Endometrium (tissue), 2 donors: ENCODE results near the gene HOXA5.

Experiments
- FAIRE-seq: peaks from 2 replicates; lab custom pipeline; 2012; peaks lifted over from hg19 to GRCh38; lab: Jason Lieb, UNC
- donor health status: control.
- donor health status: control.

The HOXA5 gene

DNA sequence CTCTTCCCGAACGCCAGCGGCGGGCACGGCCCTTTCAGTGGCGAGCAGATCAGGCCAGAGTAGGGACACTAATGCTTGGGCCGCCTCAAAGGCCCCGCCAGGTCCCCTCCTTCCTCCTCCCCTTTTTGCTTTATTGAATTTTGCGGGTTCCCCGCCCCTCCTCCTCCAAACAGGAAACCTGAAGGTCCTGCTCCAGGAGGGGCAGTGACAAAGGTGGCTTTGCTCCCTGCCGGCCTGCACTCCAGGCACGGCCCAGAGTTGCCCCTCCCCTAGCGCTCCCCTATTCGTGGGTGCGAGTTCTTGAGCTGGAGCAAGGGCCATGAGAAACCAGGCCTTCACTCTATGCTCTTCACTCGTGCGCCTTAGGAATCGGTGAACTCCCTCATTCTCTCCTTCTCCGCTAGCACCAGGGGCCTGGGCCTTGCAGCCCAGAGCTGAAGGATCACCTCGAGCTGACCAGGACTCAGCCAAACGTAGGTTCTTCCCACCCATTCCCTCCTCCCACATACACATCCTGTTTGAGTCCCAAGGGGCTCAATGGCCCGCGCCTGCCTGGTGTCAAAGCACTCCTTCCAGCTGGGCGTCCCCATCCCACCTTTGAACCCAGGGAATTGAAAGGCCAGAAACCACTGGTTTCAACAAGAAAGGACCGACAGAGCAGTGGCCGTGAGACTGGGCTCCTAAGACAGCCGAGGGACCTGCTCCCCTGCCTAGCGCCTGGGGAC, 4.7 kb upstream of the HOXA5 start:
- FAIRE-seq, result no peak

DNA sequence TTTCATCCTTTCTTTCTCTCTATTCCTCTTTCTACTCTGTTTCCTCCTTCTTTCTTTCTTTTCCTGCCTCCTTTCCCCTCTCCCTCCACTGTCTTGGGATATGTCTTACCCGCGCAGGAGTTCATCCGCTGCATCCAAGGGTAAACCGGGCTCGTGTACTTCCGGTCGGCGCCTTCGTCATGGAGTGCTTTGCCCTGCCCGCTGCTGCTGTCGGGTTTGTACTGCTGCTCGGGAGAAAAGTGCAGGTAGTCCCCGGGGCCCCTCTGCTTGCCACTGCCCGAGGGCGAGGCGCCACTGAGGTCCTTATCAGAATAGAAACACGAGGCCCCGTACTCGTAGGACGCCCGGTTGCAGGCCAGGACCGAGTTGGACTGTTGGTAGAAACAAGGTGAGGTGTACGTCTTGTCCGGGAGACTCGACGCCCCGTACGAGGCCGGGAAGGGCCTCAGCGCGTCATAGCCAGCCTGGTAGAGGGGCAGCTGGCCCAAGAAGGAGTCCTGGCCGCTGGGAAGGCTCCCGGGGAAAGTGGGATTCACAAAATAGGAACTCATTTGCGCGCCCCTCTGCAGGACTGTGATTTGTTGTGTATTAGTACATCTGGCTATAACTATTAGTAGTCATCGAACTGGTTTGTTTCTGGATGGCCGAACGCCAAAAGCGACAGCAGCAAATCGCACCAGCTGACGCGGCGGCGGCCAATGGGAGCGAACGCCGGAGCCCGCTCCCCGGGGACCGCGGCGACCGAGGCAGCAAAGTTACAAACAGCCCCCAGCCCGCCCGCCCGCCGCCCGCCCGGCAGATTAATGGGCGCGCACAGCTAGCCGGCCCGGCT, 3.9 kb upstream of the HOXA5 start, which contains the start of gene HOXA6:
TSS of gene HOXA6 (minus strand) at position 576 of the 832 bp plus-strand sequence. CDS start at position 551, 25 bp downstream.
- FAIRE-seq, result no peak

DNA sequence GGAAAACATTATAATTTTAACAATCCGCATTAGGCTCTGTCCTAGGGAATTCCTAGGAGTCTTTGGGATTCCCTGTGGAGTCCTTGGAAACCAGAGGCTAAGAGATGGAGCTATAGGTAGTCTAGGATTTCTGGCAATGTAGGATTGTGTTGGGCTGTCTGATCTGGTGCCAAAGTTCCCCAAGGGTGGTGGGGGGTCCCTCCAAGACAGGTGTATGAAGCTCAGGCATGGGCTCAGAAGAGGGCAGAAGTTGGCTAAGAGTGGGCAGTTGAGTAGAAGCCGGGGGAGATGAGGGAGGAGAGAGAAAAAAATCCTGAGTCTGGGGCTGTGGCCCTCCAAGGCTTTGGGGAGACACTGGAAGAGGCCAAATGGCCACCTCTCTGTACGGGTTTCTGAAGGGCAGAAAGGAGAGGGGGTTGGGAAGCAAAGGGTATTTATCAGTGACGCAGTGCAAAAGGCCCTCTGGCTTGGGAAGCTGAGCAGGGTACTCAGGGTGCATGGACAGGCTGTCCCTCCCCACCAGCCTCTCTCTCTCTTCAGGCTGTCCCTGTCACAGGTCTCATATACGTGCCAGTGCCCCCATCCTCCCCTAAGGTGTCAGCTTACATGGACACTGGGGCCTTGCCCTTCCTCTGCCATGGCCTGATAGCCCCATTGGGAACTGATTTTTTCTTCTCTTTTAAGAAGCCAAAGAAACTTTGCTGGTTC, 3.2 kb upstream of the HOXA5 start:
- no peak for FAIRE-seq

DNA sequence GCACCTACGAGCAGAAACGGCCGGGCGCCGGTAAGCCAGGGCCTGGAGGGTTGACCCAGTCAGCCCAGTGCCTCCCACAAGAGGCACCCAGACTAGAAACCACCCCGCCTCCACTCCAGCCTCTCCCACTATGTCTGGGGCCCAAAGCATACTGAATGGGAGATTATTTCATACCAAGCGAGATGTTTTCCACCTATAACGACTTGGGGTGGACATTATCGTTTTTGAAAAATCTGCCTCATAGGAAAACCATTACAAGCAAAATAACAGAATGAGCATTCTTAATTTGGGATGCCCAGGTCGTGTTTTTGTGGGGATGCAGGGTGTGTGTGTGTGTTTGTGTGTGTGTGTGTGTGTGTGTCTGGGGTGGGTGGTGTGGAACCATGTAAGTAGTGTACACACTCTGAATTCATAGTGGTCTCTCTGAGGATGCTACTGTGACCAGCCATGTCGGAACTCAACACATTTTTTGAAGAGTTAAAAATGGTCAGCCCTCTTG, 2.5 kb upstream of the HOXA5 start:
- FAIRE-seq, result no peak

DNA sequence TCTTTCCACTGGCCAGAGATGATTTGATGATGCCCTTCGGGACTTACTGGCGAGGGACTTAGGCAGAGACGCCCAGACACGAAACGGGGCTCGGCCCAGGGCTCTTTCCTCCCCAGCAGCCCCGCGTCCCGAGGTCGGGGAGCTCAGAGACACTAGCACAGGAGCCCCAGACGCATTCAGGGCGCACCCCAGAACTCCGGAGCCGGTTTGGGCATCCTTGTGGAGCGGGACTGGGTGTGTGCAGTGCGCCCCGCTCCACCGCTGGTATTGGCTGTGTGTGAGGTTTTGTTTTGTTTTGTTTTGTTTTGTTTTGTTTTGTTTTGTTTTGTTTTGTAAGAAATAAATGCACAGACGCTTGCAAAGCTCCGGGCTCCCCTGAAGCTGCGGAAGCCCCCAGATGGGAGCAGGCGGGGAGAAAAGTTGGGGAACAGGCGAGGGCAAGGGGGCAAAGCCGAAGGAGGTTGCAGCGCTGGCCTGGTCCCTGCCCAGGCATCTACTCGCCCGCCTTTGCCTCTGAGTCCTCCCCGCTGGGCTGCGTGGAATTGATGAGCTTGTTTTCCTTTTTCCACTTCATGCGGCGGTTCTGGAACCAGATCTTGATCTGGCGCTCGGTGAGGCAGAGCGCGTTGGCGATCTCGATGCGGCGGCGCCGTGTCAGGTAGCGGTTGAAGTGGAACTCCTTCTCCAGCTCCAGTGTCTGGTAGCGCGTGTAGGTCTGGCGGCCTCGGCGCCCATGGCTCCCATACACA, 1.9 kb upstream of the HOXA5 start:
- no peak for FAIRE-seq

DNA sequence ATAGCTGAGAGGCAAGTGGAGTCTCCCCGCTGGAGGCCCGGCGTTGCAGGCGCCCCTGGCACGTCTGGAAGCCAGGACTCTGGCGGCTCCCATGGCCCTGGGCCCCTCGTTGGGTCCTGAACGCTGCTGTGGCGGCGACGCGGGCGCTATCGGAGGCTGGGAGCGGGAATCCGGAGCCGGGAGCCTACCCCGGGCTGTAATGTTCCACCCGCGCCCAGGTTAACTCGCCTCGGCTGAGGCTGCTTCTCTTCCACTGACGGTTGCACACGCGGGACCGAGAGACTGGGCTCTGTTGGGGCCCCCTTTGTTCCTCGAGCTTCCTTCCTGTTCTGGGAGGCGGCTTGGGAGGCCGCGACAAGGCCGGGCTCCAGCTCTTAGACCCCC, 1.3 kb upstream of the HOXA5 start:
- FAIRE-seq, result no peak

DNA sequence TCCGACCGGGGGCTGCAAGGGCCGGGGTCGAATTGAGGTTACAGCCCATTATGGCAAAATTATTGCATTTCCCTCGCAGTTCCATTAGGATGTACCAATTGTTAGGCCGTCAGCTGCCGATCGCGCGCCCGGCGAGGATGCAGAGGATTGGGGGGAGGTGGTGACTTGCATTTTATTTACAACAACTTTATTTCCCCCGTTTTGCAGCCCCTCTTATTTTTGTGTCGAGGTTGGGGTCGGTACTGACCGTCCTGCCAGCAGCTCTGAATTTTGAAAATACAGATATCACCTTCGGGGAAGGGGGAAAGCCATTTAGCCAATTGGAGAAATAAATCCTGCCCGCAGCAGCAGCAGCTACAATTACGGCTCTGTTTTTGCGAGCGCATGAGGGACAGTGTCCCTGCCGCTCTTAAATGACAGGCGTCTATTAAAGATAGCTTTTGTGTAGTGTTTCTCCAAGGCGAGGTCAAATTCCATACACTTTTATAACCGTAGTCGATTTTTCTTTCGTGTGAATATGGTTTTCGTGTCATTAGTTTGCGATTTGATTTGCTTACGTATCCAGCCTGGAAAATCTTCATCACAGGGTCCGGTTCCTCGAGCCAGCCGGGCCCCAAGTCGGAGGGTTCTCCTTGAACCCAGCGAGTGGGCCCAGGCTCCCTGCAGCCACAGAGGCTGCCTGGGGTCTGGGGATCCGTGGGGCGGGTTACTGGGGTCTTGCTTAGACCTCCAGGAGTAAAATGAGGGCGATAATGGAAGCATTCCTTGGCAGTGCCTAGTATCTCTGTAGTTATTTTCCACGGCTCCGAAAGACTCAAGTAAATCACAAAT, 684 bp upstream of the HOXA5 start:
- no peak for FAIRE-seq

DNA sequence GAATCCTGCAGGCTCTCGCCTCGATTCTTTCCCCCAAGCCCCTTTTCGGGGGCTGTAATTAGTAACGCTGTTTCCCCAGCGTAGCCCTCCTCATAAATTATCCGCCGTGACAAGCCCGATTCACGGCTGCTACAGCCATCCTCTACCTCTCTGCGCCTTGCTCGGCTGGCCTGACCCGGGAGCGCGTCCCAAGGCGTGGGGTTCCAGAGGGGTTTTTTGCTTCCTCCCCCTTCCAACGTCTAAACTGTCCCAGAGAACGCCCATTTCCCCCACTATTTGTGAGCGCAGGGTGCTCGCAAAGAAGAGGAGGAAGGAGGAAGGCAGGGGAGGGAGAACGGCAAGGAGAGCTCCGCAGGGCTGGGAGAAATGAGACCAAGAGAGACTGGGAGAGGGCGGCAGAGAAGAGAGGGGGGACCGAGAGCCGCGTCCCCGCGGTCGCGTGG, 880 bp downstream of the HOXA5 start:
- FAIRE-seq, result no peak

DNA sequence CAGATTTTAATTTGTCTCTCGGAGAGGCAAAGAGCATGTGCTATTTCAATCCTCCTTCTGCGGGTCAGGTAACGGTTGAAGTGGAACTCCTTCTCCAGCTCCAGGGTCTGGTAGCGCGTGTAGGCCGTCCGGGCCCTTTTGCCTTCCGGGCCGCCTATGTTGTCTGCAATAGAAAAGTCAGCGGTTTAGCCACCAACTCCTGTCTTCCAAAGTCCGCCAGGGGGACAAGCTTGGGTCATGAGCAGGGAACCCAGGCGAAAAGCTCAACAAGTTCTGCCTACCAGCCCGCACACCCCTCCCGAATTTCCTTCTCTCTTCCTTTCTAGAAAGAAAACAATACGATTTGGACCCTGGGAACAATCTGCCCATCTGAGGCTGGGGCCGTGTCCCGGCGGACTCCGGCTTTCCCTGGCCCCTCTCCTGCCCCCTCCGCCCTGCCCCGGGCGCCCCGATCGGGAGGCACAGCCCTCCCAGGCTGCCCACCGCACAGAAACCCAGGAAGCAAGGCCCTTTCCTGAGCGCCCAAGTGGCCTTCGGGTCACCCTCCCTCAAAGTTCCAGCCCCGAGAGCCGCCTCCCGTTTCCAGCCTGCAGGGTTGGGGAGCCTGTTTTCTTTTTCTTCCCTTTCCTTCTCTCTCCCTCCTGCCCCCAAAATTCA, 1.4 kb downstream of the HOXA5 start:
- no peak for FAIRE-seq

DNA sequence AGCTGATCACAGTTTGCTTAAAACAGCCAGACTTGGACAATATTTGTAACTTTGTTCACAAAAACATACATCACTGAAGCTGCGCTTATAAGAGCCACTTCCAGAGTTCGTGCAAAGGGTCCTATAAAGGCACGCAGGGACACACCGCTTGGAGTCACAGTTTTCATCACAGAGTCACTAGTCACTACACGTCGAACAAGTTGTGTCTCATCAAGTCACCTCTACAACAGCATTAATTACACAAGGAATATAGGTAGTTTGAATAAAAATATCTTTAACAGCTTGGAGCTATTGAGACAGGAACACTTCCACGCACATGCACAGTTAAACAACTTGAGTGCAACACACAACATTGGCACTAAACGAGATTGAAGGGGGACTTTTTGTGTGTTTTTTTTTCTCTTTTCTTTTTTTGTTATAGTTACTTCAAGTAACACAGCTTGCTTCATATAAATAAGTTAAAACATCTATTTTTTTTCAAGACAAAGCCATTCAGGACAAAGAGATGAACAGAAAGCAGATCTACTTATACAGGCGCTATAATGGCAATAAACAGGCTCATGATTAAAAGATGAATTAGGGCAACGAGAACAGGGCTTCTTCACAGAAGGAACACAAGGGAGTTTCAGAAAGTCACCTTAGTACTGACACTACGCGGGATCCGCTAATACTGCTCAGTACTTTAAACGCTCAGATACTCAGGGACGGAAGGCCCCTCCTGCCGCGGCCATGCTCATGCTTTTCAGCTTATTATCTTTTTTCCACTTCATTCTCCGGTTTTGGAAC, 2.2 kb downstream of the HOXA5 start:
- no peak for FAIRE-seq

DNA sequence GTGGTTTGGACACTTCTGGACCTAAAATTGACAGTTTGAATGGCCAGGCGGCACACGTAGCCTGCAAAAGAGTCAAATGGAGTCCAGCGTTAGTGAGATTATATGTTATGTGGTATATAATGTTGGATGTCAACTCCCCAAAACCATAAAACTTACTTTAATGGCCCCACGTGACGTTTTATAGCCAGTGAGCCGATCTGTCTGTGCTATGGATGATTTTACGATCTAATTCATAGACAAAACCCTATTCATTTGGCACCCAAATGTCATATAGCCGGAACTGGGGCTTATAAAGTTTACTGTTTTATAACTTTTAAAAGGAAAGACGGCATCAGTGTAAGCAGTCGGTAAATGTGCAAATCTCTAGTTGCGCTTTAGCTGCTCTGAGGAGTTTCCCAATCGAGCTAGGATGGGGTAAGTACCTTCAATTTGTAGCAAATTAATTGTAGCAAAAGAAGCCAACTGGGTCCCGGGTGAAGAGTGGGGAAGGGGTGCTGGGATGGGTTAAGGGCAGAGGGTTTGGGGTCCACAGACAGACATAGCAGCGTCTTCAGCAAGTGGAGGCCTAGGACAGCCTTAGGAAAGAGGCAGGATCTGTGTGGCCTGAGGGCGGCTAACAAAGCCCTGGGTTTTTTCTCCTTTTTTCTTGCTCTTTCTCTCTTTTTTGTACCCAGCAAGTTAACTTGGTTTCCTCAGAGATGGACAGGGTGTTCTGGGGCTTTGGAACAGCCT, 3.2 kb downstream of the HOXA5 start:
- FAIRE-seq, result no peak

DNA sequence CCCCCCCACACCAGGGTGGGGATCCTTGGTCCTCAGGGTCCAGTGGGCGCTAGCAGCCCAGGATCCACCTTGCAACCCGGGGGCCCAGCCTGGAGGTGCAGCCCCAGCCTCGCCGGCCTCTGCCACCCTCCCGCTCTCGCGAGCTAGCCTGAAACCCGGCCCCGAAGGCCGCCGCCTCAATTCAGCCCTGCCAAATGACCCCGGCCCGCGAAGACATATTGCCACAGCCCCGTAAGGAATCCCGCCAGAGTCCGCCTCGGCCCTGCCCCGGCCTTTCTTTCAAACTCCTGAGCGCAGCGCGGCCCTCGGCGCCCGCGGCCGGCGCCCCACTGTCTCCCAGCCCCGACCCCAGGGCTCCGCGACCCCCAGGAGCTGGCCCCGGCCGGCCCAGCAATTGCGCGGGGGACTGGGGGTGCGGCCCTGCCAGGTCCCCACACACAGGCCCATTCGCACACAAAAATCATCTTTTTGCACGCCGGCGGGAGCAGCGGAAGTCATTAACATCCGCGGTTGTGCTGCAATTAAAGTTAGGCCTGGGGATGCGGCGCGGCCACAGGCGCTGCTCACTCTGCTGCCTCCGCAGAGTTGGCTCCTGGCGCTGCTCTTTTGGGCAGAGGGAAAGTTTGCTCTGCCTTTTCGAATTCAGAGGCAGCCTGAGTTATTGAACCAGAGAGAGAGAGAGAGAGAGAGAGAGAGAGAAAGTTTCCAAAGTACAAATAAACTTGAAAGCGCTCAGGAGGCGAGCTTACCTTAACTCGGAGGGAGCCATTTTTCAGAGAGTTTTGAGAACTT, 4.0 kb downstream of the HOXA5 start:
- FAIRE-seq, result no peak

DNA sequence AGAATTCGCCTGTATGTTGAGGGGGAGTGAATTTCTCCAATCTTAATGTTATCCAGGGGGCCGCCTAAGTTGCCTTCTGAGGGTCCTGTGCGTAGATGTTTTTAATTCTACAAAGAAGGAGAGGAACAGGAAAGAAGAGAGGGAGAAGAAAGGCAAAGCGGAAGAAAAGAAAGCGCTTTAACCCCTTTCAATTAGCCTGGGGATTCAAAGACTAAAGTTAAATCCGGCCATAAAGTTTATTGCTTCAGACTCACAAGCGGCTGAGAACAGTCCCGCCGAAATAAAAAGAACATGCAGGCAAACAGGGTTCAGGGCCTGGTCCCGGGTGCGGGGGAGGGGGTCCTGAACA, 4.5 kb downstream of the HOXA5 start:
- no peak for FAIRE-seq

DNA sequence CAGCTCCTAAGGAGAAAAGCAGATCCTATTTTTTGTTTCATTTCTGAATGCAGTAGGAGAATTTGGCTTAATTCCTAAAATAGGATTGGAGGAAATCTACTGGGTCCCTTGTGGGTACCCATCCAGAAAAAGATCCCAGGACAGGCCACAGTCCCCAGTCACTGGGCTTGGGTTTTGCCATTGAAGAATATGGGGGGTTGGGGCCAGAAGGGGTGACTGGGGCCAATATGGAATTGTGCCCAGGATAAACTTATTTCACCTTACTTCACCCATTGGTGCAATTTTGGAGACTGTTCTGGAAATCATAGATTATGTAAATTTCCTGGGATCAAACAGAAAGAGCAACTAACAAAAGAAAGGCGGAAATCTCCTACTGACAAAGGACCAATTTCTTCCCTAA, 5.0 kb downstream of the HOXA5 start:
- no peak for FAIRE-seq

DNA sequence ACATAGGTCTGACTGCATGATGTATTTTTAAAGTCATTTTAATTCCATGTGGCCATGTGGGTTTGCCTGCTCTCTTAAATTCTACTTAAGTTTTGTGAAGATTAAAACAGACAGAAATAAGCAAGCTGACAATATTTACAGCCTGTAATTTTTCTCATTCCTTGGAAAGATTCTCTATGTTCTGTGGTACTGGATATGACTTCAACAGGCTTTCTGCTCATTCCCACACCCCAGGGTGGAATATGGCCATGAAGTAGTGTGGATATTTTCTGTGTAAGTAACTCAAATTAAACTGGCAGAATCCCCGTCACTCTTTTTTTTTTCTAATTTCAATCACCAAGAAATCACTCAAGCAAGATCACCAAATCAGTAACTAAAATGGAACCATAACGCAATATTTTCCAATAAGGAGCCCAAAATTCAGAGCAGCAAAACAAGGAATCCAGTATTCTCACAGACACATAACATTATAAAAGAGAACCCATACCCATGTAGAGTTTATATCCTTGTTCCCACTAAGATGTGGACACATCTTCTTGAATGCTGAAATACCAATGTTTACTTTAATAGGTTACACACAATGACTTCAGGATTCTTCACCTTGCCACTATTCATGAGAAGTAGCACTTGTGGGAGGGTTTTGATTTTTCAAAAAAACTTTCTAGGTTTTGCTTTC, 5.7 kb downstream of the HOXA5 start:
- no peak for FAIRE-seq

DNA sequence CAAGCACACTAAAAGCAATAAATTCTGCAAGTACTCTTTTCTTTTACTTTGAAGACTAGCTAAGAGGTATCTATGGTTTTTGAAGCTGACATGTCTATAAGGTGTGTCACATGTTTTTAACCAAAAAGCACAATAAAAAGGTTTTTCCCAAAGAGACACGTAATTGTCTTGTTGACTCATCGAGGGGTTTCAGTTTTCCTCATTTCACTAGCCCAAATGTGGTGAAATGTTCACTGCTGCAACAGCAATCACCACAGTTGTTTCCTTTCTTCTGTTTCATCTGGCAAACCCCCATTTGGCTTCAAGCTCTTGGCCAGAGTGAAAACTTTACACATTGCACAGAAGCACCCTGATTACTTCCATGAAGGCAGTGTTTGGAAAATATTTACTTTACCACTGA, 9.1 kb downstream of the HOXA5 start:
- no peak for FAIRE-seq

DNA sequence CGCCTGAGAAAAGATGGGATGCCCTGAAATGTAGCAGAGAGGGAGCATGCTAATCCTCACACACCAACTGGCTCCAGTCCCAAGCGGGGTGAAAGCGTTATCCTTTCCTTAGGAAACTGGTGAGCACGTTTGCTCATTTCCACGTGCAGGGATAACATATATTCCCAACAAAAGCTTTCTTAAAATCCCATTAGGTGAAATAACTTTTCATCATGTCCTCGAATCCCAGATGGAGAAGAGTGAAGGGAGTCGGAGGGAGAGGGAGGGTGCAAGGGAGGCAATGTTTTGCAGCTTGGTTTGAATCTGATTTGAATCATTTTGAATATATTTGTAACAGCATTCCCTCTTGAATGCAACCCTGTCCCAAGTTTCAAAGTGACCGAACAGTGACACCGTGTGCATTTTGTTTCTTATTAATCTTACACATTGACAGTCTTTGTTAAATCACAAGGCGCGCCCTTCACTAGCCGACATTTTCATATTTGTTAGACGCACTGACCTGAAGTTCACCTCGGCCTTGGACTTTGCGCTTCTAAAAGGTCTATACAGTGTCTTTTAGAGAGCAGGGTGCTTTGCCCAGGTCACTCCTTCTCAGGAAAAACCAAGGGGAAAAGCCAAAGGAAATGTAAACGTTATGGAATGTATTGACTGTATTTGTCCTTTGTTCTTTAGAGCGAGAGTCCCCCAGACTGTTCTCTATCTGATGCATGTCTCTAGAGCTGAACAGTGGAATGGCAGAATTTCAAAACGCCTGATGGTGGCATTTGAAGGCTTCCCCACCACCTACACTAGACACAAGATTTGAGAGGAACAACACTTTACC, 9.9 kb downstream of the HOXA5 start:
- no peak for FAIRE-seq
